DND-41 (cell line): ENCODE data around the gene GARS1.

Source experiments
- ATAC-seq: fragments of 200-7000 bp; cut with Tn5 transposase; 3 replicates; pipeline ENCODE4 v1.9.1; 2021; ENCODE audit warnings: low read depth; ENCODE audit not compliant: insufficient read depth
- DNase-seq: peaks from one replicate; pipeline ENCODE4 v3.0.0-alpha.2; 2020
- H2AFZ ChIP-seq: 2 replicates; pipeline ENCODE4 v1.6.0; 2012; ENCODE audit warnings: low read depth, low read length
- H3K27ac ChIP-seq: 2 replicates; pipeline ENCODE4 v1.5.1; 2012; ENCODE audit warnings: low read length, inconsistent platforms
- H3K27me3 ChIP-seq: fragments of 200-600 bp; sonication (generic); 2 replicates; pipeline ENCODE4 v1.6.0; 2012; ENCODE audit warnings: low read length, mild to moderate bottlenecking, inconsistent platforms; ENCODE audit not compliant: insufficient read depth, poor library complexity
- H3K36me3 ChIP-seq: 2 replicates; pipeline ENCODE4 v1.5.1; 2012; ENCODE audit warnings: low read length, inconsistent platforms; ENCODE audit not compliant: insufficient read depth
- H3K4me1 ChIP-seq: 2 replicates; pipeline ENCODE4 v1.5.1; 2012; ENCODE audit warnings: mild to moderate bottlenecking, low read length; ENCODE audit not compliant: insufficient read depth
- H3K4me2 ChIP-seq: 2 replicates; pipeline ENCODE4 v1.6.0; 2012; ENCODE audit warnings: mild to moderate bottlenecking, moderate library complexity, low read length, inconsistent platforms; ENCODE audit not compliant: insufficient read depth
- H3K4me3 ChIP-seq, 2 experiments: fragments of 200-600 bp in 1 of 2; shearing (Covaris generic) in 1 of 2; 2 replicates each; pipeline ENCODE4 v1.5.1; 2012 to 2016; ENCODE audit warnings: inconsistent platforms in 2 of 2, low read length in 2 of 2, mild to moderate bottlenecking in 2 of 2, low read depth in 1 of 2, moderate library complexity in 1 of 2
- H3K79me2 ChIP-seq: 2 replicates; pipeline ENCODE4 v1.6.0; 2012; ENCODE audit warnings: low read length, inconsistent platforms; ENCODE audit not compliant: insufficient read depth
- H3K9ac ChIP-seq: 2 replicates; pipeline ENCODE4 v1.6.0; 2012; ENCODE audit warnings: low read depth, mild to moderate bottlenecking, inconsistent platforms, low read length, moderate library complexity
- H3K9me3 ChIP-seq: 2 replicates; pipeline ENCODE4 v1.5.1; 2012; ENCODE audit warnings: low read length, moderate library complexity, mild to moderate bottlenecking, inconsistent platforms; ENCODE audit not compliant: insufficient read depth, severe bottlenecking
- H4K20me1 ChIP-seq: 2 replicates; pipeline ENCODE4 v1.6.0; 2012; ENCODE audit warnings: low read length; ENCODE audit not compliant: insufficient read depth
- CTCF ChIP-seq: IDR thresholded peaks from 2 replicates; pipeline ENCODE4 v1.5.1; 2012; ENCODE audit warnings: borderline replicate concordance, low read length, moderate library complexity, mild to moderate bottlenecking; ENCODE audit not compliant: poor library complexity, severe bottlenecking; ENCODE audit errors: extremely low read depth
- EZH2 ChIP-seq: IDR thresholded peaks from 3 replicates; pipeline ENCODE4 v1.6.1; 2012; ENCODE audit warnings: borderline replicate concordance, low read depth, mild to moderate bottlenecking, moderate library complexity, low read length, inconsistent platforms; ENCODE audit not compliant: severe bottlenecking

GARS1 gene

GRCh38 chr7:30646154-30646553, 51.5 kb downstream of the GARS1 start:
- H4K20me1 ChIP-seq: no peaks in the 10 kb centered on the region; the same call in 1 of the 2 replicates
- no peak overlapping the region for H3K4me3 ChIP-seq
- H3K9ac ChIP-seq: no peak overlapping the region
- no peaks in the 10 kb centered on the region for H3K9me3 ChIP-seq
- peaks cover 23% of the 10 kb centered on the region; the same call in 1 of the 2 replicates for H3K36me3 ChIP-seq
- no peak overlapping the region for H3K4me2 ChIP-seq
- no peak overlapping the region for H3K27ac ChIP-seq
- no peak for TF ChIP-seq EZH2
- no peak overlapping the region for H2AFZ ChIP-seq
- H3K27me3 ChIP-seq: no peaks in the 10 kb centered on the region
- DNase-seq (no peak), ATAC-seq (peak; percentile 36)
- H3K79me2 ChIP-seq: no peaks in the 10 kb centered on the region
- no peaks in the 10 kb centered on the region for H3K4me1 ChIP-seq

- H3K27me3 ChIP-seq: no peaks in the 10 kb centered on the region
- H3K79me2 ChIP-seq: no peaks in the 10 kb centered on the region
- H3K4me1 ChIP-seq: no peaks in the 10 kb centered on the region
- no peak overlapping the region for H3K9ac ChIP-seq
- H3K36me3 ChIP-seq: peaks cover 22% of the 10 kb centered on the region; the same call in 1 of the 2 replicates
- TF ChIP-seq EZH2 (no peak), CTCF (no peak)
- H3K4me2 ChIP-seq: no peak overlapping the region
- DNase-seq: no peak
- no peak overlapping the region for H3K4me3 ChIP-seq
- H3K9me3 ChIP-seq: no peaks in the 10 kb centered on the region
- H4K20me1 ChIP-seq: no peaks in the 10 kb centered on the region; the same call in 1 of the 2 replicates
- no peak overlapping the region for H3K27ac ChIP-seq
- no peak overlapping the region for H2AFZ ChIP-seq
- ATAC-seq: no peak
These were observed 53.1 kb downstream of the GARS1 start for GRCh38 chr7:30647589-30648364.

- no peaks in the 10 kb centered on the region for H4K20me1 ChIP-seq
- H3K4me2 ChIP-seq: no peak overlapping the region
- no peak overlapping the region for H3K27ac ChIP-seq
- H3K4me1 ChIP-seq: no peaks in the 10 kb centered on the region
- no peaks in the 10 kb centered on the region for H3K27me3 ChIP-seq
- no peaks in the 10 kb centered on the region for H3K79me2 ChIP-seq
- H3K9ac ChIP-seq: no peak overlapping the region
- DNase-seq (no peak), ATAC-seq (no peak)
- TF ChIP-seq CTCF (no peak), EZH2 (no peak)
- no peak overlapping the region for H3K4me3 ChIP-seq
- no peaks in the 10 kb centered on the region for H3K9me3 ChIP-seq
- H3K36me3 ChIP-seq: peaks cover 13% of the 10 kb centered on the region; the same call in 1 of the 2 replicates
- no peak overlapping the region for H2AFZ ChIP-seq
These were observed 54.3 kb downstream of the GARS1 start for GRCh38 chr7:30648744-30649540.
